ENCODE measurements around the gene DESI2. TPM values are rescaled to one million over a fixed set of nuclear protein-coding genes. Genes with fewer than 3 reads are reported as not detected.
"Not testable (repeated sequence)": the region's sequence is repeated elsewhere in the genome, so short reads cannot be mapped to it uniquely, and the experiment has no call there.

DESI2 gene
- polyA plus RNA-seq, 3 donors: 47.0 to 53.7 (median 47.4) TPM

- peak in 1 of 3 donors; percentile 7 for DNase-seq (ENCODE audit: low read depth in 3 of 3, low spot score in 2 of 3)
Measured at GRCh38 chr1:244654108-244655038, 1.4 kb downstream of the DESI2 start.

- no peak for DNase-seq (ENCODE audit: low read depth in 3 of 3, low spot score in 2 of 3)
Measured at GRCh38 chr1:244655186-244655585, 2.3 kb downstream of the DESI2 start.

- DNase-seq (ENCODE audit: low read depth in 3 of 3, low spot score in 2 of 3): no peak
Measured at GRCh38 chr1:244657421-244657820, 4.5 kb downstream of the DESI2 start.

- no peak for DNase-seq (ENCODE audit: low read depth in 3 of 3, low spot score in 2 of 3)
Measured at GRCh38 chr1:244659694-244660093, 6.8 kb downstream of the DESI2 start.

GRCh38 chr1:244660595-244660994 lies 7.7 kb downstream of the DESI2 start:
- DNase-seq (ENCODE audit: low read depth in 3 of 3, low spot score in 2 of 3): no peak

GRCh38 chr1:244661569-244662312 lies 8.8 kb downstream of the DESI2 start:
- not testable (repeated sequence) for DNase-seq (ENCODE audit: low read depth in 3 of 3, low spot score in 2 of 3)

GRCh38 chr1:244662599-244662998 lies 9.7 kb downstream of the DESI2 start:
- peak in 1 of 3 donors; percentile 7 for DNase-seq (ENCODE audit: low read depth in 3 of 3, low spot score in 2 of 3)

- no peak for DNase-seq (ENCODE audit: low read depth in 3 of 3, low spot score in 2 of 3)
Measured at GRCh38 chr1:244664353-244664752, 11.4 kb downstream of the DESI2 start.

GRCh38 chr1:244665771-244666217 lies 12.9 kb downstream of the DESI2 start:
- DNase-seq (ENCODE audit: low read depth in 3 of 3, low spot score in 2 of 3): peak in 1 of 3 donors; percentile 33

GRCh38 chr1:244666672-244667418 lies 13.9 kb downstream of the DESI2 start:
- DNase-seq (ENCODE audit: low read depth in 3 of 3, low spot score in 2 of 3): not testable (repeated sequence)

- no peak for DNase-seq (ENCODE audit: low read depth in 3 of 3, low spot score in 2 of 3)
Measured at GRCh38 chr1:244667797-244668196, 14.9 kb downstream of the DESI2 start.

- DNase-seq (ENCODE audit: low read depth in 3 of 3, low spot score in 2 of 3): peak in 2 of 3 donors; percentile 35 to 56
Measured at GRCh38 chr1:244672946-244673682, 20.2 kb downstream of the DESI2 start.

- DNase-seq (ENCODE audit: low read depth in 3 of 3, low spot score in 2 of 3): no peak
Measured at GRCh38 chr1:244674446-244674845, 21.5 kb downstream of the DESI2 start.

GRCh38 chr1:244675167-244675566 lies 22.2 kb downstream of the DESI2 start:
- DNase-seq (ENCODE audit: low read depth in 3 of 3, low spot score in 2 of 3): no peak

- no peak for DNase-seq (ENCODE audit: low read depth in 3 of 3, low spot score in 2 of 3)
Measured at GRCh38 chr1:244678697-244679096, 25.8 kb downstream of the DESI2 start.

- no peak for DNase-seq (ENCODE audit: low read depth in 3 of 3, low spot score in 2 of 3)
Measured at GRCh38 chr1:244680667-244681066, 27.7 kb downstream of the DESI2 start.

GRCh38 chr1:244682087-244682486 lies 29.2 kb downstream of the DESI2 start:
- not testable (repeated sequence) for DNase-seq (ENCODE audit: low read depth in 3 of 3, low spot score in 2 of 3)

- no peak for DNase-seq (ENCODE audit: low read depth in 3 of 3, low spot score in 2 of 3)
Measured at GRCh38 chr1:244695937-244696336, 43.0 kb downstream of the DESI2 start.

- DNase-seq (ENCODE audit: low read depth in 3 of 3, low spot score in 2 of 3): no peak
Measured at GRCh38 chr1:244699741-244700140, 46.8 kb downstream of the DESI2 start.

GRCh38 chr1:244700808-244701207 lies 47.9 kb downstream of the DESI2 start:
- DNase-seq (ENCODE audit: low read depth in 3 of 3, low spot score in 2 of 3): no peak

All from right renal cortex interstitium (tissue), 3 donors.